Activated T-helper 17 cell treated with anti-CD3 and anti-CD28 coated beads, Interleukin-2, amount 50 U/mL, for 72 hours (primary cell): ENCODE data around the gene PGR. TPM values are rescaled to one million over a fixed set of nuclear protein-coding genes. Genes with fewer than 3 reads are reported as not detected.

Source experiments
- ATAC-seq: fragments of 150-1000 bp; cut with Tn5 transposase; replicated peaks from 2 replicates; pipeline ENCODE4 v1.10.0; 2021; ENCODE audit warnings: mild to moderate bottlenecking, moderate library complexity
- H3K27ac Mint-ChIP-seq: one replicate; pipeline ENCODE4 v1.8.0; 2022; ENCODE audit warnings: mixed read lengths
- H3K27me3 Mint-ChIP-seq: one replicate; pipeline ENCODE4 v1.8.0; 2022; ENCODE audit warnings: mixed read lengths
- H3K36me3 Mint-ChIP-seq: one replicate; pipeline ENCODE4 v1.8.0; 2022; ENCODE audit warnings: low read depth, mild to moderate bottlenecking, mixed read lengths
- H3K4me1 Mint-ChIP-seq: one replicate; pipeline ENCODE4 v1.8.0; 2022; ENCODE audit warnings: mixed read lengths
- H3K4me3 Mint-ChIP-seq: one replicate; pipeline ENCODE4 v1.8.0; 2022; ENCODE audit warnings: mild to moderate bottlenecking, mixed read lengths
- H3K9me3 Mint-ChIP-seq: one replicate; pipeline ENCODE4 v1.8.0; 2022; ENCODE audit warnings: mixed read lengths
- total RNA-seq, 2 donors: library from RNA; stranded (reverse); gene quantifications; one replicate each; pipeline ENCODE4 v1.2.3, GENCODE V29; 2022

Gene PGR
- total RNA-seq, 2 donors from 2014 or later: not detected

- Mint-ChIP-seq H3K27ac (no peak overlapping the region), H3K36me3 (no peaks in the 10 kb centered on the region), H3K4me1 (no peaks in the 10 kb centered on the region), H3K4me3 (no peak overlapping the region), H3K9me3 (peaks cover 16% of the 10 kb centered on the region), H3K27me3 (no peaks in the 10 kb centered on the region)
- ATAC-seq: no peak
Observed at GRCh38 chr11:101104716-101105115, 24.9 kb downstream of the PGR start.

- Mint-ChIP-seq H3K27ac (no peak overlapping the region), H3K27me3 (no peaks in the 10 kb centered on the region), H3K36me3 (no peaks in the 10 kb centered on the region), H3K4me1 (no peaks in the 10 kb centered on the region), H3K9me3 (peaks cover 16% of the 10 kb centered on the region), H3K4me3 (no peak overlapping the region)
- no peak for ATAC-seq
Observed at GRCh38 chr11:101103433-101103832, 26.2 kb downstream of the PGR start.

- Mint-ChIP-seq H3K9me3 (peaks cover 15% of the 10 kb centered on the region), H3K27ac (no peak overlapping the region), H3K27me3 (no peaks in the 10 kb centered on the region), H3K4me1 (no peaks in the 10 kb centered on the region), H3K36me3 (no peaks in the 10 kb centered on the region), H3K4me3 (no peak overlapping the region)
- ATAC-seq: no peak
Observed at GRCh38 chr11:101100601-101101000, 29.0 kb downstream of the PGR start.

- no peak for ATAC-seq
- H3K27ac Mint-ChIP-seq: no peak overlapping the region
- H3K4me1 Mint-ChIP-seq: no peaks in the 10 kb centered on the region
- H3K36me3 Mint-ChIP-seq: no peaks in the 10 kb centered on the region
- no peak overlapping the region for H3K4me3 Mint-ChIP-seq
- no peaks in the 10 kb centered on the region for H3K27me3 Mint-ChIP-seq
- peaks cover 18% of the 10 kb centered on the region for H3K9me3 Mint-ChIP-seq
Observed at GRCh38 chr11:101096036-101096704, 33.4 kb downstream of the PGR start.

- Mint-ChIP-seq H3K9me3 (peaks cover 21% of the 10 kb centered on the region), H3K4me1 (no peaks in the 10 kb centered on the region), H3K27me3 (no peaks in the 10 kb centered on the region), H3K36me3 (no peaks in the 10 kb centered on the region), H3K27ac (no peak overlapping the region), H3K4me3 (no peak overlapping the region)
- ATAC-seq: no peak
Observed at GRCh38 chr11:101091781-101092180, 37.8 kb downstream of the PGR start.

GRCh38 chr11:101090679-101091270 is 38.8 kb downstream of the PGR start:
- no peaks in the 10 kb centered on the region for H3K36me3 Mint-ChIP-seq
- H3K27ac Mint-ChIP-seq: no peak overlapping the region
- no peaks in the 10 kb centered on the region for H3K27me3 Mint-ChIP-seq
- peaks cover 25% of the 10 kb centered on the region for H3K9me3 Mint-ChIP-seq
- H3K4me1 Mint-ChIP-seq: no peaks in the 10 kb centered on the region
- no peak overlapping the region for H3K4me3 Mint-ChIP-seq
- ATAC-seq: no peak

GRCh38 chr11:101083335-101083734 is 46.3 kb downstream of the PGR start:
- ATAC-seq: no peak
- H3K9me3 Mint-ChIP-seq: peaks cover 16% of the 10 kb centered on the region
- H3K36me3 Mint-ChIP-seq: no peaks in the 10 kb centered on the region
- H3K4me3 Mint-ChIP-seq: no peak overlapping the region
- no peaks in the 10 kb centered on the region for H3K27me3 Mint-ChIP-seq
- no peaks in the 10 kb centered on the region for H3K4me1 Mint-ChIP-seq
- H3K27ac Mint-ChIP-seq: no peak overlapping the region

- Mint-ChIP-seq H3K9me3 (peaks cover 16% of the 10 kb centered on the region), H3K27ac (no peak overlapping the region)
Observed at GRCh38 chr11:101082813-101083212, 46.8 kb downstream of the PGR start.

GRCh38 chr11:101063706-101064105 is 65.9 kb downstream of the PGR start:
- H3K4me3 Mint-ChIP-seq: no peak overlapping the region
- no peak overlapping the region for H3K27ac Mint-ChIP-seq
- no peak for ATAC-seq
- no peaks in the 10 kb centered on the region for H3K27me3 Mint-ChIP-seq
- peaks cover 8% of the 10 kb centered on the region for H3K9me3 Mint-ChIP-seq
- no peaks in the 10 kb centered on the region for H3K36me3 Mint-ChIP-seq
- H3K4me1 Mint-ChIP-seq: no peaks in the 10 kb centered on the region

More at GRCh38 chr11:101082813-101083212, 46.8 kb downstream of the PGR start:
- ATAC-seq: no peak
- Mint-ChIP-seq H3K4me1 (no peaks in the 10 kb centered on the region), H3K27me3 (no peaks in the 10 kb centered on the region), H3K36me3 (no peaks in the 10 kb centered on the region), H3K4me3 (no peak overlapping the region)

GRCh38 chr11:101061606-101062005 is 68.0 kb downstream of the PGR start:
- H3K4me1 Mint-ChIP-seq: no peaks in the 10 kb centered on the region
- no peak for ATAC-seq
- H3K36me3 Mint-ChIP-seq: no peaks in the 10 kb centered on the region
- H3K27me3 Mint-ChIP-seq: no peaks in the 10 kb centered on the region
- H3K9me3 Mint-ChIP-seq: peaks cover 8% of the 10 kb centered on the region
- no peak overlapping the region for H3K27ac Mint-ChIP-seq
- no peak overlapping the region for H3K4me3 Mint-ChIP-seq

GRCh38 chr11:101059331-101059730 is 70.3 kb downstream of the PGR start:
- Mint-ChIP-seq H3K4me3 (no peak overlapping the region), H3K4me1 (no peaks in the 10 kb centered on the region), H3K36me3 (no peaks in the 10 kb centered on the region), H3K9me3 (peaks cover 8% of the 10 kb centered on the region), H3K27ac (no peak overlapping the region), H3K27me3 (no peaks in the 10 kb centered on the region)
- no peak for ATAC-seq

- Mint-ChIP-seq H3K4me1 (no peaks in the 10 kb centered on the region), H3K27ac (no peak overlapping the region), H3K9me3 (peaks cover 12% of the 10 kb centered on the region), H3K27me3 (no peaks in the 10 kb centered on the region), H3K4me3 (no peak overlapping the region), H3K36me3 (no peaks in the 10 kb centered on the region)
- ATAC-seq: no peak
Observed at GRCh38 chr11:101053492-101053891, 76.1 kb downstream of the PGR start.

GRCh38 chr11:101051677-101052076 is 77.9 kb downstream of the PGR start:
- no peak overlapping the region for H3K27ac Mint-ChIP-seq

GRCh38 chr11:101049813-101050212 is 79.8 kb downstream of the PGR start:
- ATAC-seq: no peak
- no peak overlapping the region for H3K4me3 Mint-ChIP-seq
- H3K27me3 Mint-ChIP-seq: no peaks in the 10 kb centered on the region
- no peak overlapping the region for H3K27ac Mint-ChIP-seq
- H3K9me3 Mint-ChIP-seq: peaks cover 13% of the 10 kb centered on the region
- H3K4me1 Mint-ChIP-seq: no peaks in the 10 kb centered on the region
- no peaks in the 10 kb centered on the region for H3K36me3 Mint-ChIP-seq

More at GRCh38 chr11:101051677-101052076, 77.9 kb downstream of the PGR start:
- Mint-ChIP-seq H3K36me3 (no peaks in the 10 kb centered on the region), H3K4me3 (no peak overlapping the region), H3K4me1 (no peaks in the 10 kb centered on the region), H3K27me3 (no peaks in the 10 kb centered on the region), H3K9me3 (peaks cover 13% of the 10 kb centered on the region)
- no peak for ATAC-seq

- Mint-ChIP-seq H3K4me3 (no peak overlapping the region), H3K4me1 (no peaks in the 10 kb centered on the region), H3K9me3 (peaks cover 13% of the 10 kb centered on the region), H3K27me3 (no peaks in the 10 kb centered on the region), H3K27ac (no peak overlapping the region), H3K36me3 (no peaks in the 10 kb centered on the region)
- no peak for ATAC-seq
Observed at GRCh38 chr11:101049123-101049522, 80.5 kb downstream of the PGR start.
